H1 (cell line): ENCODE measurements around the gene PDK2. TPM values are rescaled to one million over a fixed set of nuclear protein-coding genes. Genes with fewer than 3 reads are reported as not detected.

ENCODE experiments used
- BRCA1 ChIP-seq: IDR thresholded peaks from 2 replicates; pipeline ENCODE4 v1.6.1; 2012; ENCODE audit warnings: low read depth, low read length, improper control_type of control experiment
- EGR1 ChIP-seq: IDR thresholded peaks from 2 replicates; pipeline ENCODE4 v1.6.1; 2011; ENCODE audit warnings: low read depth, low read length, borderline replicate concordance
- GTF2F1 ChIP-seq: IDR thresholded peaks from 2 replicates; pipeline ENCODE4 v1.6.1; 2012; ENCODE audit warnings: low read depth, low read length, improper control_type of control experiment, borderline replicate concordance
- HDAC2 ChIP-seq, 2 experiments: fragments of 300-600 bp in 1 of 2; sonication (generic) in 1 of 2; IDR thresholded peaks; 2 replicates each; pipeline ENCODE4 v1.6.1; 2011 to 2012; ENCODE audit warnings: low read depth in 2 of 2, low read length in 2 of 2, mild to moderate bottlenecking in 2 of 2, moderate library complexity in 2 of 2, borderline replicate concordance in 1 of 2, inconsistent platforms in 1 of 2
- JUN ChIP-seq: IDR thresholded peaks from 2 replicates; pipeline ENCODE4 v1.6.1; 2011; ENCODE audit warnings: low read depth, mild to moderate bottlenecking, improper control_type of control experiment, low read length
- MAX ChIP-seq: IDR thresholded peaks from 2 replicates; pipeline ENCODE4 v1.6.1; 2012; ENCODE audit warnings: inconsistent platforms
- RNF2 ChIP-seq: fragments of 200-900, 300-1000 bp; sonication (generic); IDR thresholded peaks from 2 replicates; pipeline ENCODE4 v1.7.1; 2016; ENCODE audit warnings: borderline replicate concordance, low read depth, mild to moderate bottlenecking, antibody characterized with exemption, low read length; ENCODE audit not compliant: poor library complexity, severe bottlenecking; ENCODE audit errors: missing control alignments
- SIN3A ChIP-seq, 2 experiments: IDR thresholded peaks in 1 of 2; conservative IDR thresholded peaks in 1 of 2; 2 replicates each; pipeline ENCODE4 v1.6.1; 2011 to 2012; ENCODE audit warnings: low read length in 2 of 2, improper control_type of control experiment in 1 of 2, low read depth in 1 of 2, mild to moderate bottlenecking in 1 of 2
- SP2 ChIP-seq: IDR thresholded peaks from 2 replicates; pipeline ENCODE4 v1.6.1; 2012; ENCODE audit warnings: mild to moderate bottlenecking, low read length, inconsistent platforms
- SRF ChIP-seq: IDR thresholded peaks from 2 replicates; pipeline ENCODE4 v1.6.1; 2011; ENCODE audit warnings: mild to moderate bottlenecking, low read depth, low read length, moderate library complexity
- polyA plus RNA-seq, 7 experiments: library from polyadenylated mRNA; depleted of rRNA in 3 of 7; stranded (reverse) in 5 of 7; unstranded in 2 of 7; fragments of >200 nt in 5 of 7; fragments of 200-250 nt in 2 of 7; gene quantifications; 1 replicate in 5 of 7; 2 replicates in 1 of 7; 4 replicates in 1 of 7; pipeline versions ENCODE4 v1.2.1 to v1.2.3, GENCODE V29; 2011 to 2013; ENCODE audit warnings: missing spikeins in 2 of 7, mixed read lengths in 2 of 7
- total RNA-seq: library from RNA; stranded (reverse); fragmentation: NEBNext Ultra II Directional; extraction: Animal tissue kit (Norgen Biotek cat#: 25700); gene quantifications from 2 replicates; pipeline ENCODE4 v1.2.1, GENCODE V29; 2021

Gene PDK2
- total and polyA plus RNA-seq, 2 of the 8 experiments (the other 6 are each of a cell fraction or from before 2014, with no cell fraction given) = 18.3 to 121 TPM

GRCh38 chr17:50087246-50087911, 7.8 kb upstream of the PDK2 start (continued):
- TF ChIP-seq EGR1 (no peak), GTF2F1 (no peak), MAX (no peak; the same call in 1 of the 2 replicates), BRCA1 (no peak), HDAC2 (IDR thresholded peaks at IDR 0.05; ENCODE audit: borderline replicate concordance in 1 of 2, low read depth in 2 of 2, low read length in 2 of 2) (no peak), JUN (no peak), RNF2 (no peak), SIN3A (conservative IDR thresholded peaks at IDR 0.05 in 1 of 2, IDR thresholded peaks at IDR 0.05 in 1 of 2; ENCODE audit: low read depth in 1 of 2, low read length in 2 of 2) (peak in 1 of 2 experiments; percentile 76; a peak in 2 of 4 replicates), SP2 (no peak), SRF (no peak)
